ENCODE results near the gene GFOD2.

Gene GFOD2

DNA sequence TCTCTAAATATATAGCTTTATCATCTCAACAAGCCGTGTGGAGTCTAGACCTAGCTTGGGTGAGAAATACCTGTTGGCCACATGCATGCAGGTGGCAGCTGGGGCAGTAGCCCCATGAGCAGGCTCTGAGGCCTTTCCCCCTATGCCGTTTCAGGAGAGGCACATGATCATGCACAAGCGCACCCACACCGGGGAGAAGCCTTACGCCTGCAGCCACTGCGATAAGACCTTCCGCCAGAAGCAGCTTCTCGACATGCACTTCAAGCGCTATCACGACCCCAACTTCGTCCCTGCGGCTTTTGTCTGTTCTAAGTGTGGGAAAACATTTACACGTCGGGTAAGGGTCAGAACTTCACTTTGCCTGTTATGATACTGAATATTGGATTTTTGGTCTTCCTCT, 90.9 kb downstream of the GFOD2 start:
- no peak for DNase-seq

Measured in NCI-H1105 (cell line).